ENCODE results near the gene GALM.
"Not testable (repeated sequence)": the region's sequence is repeated elsewhere in the genome, so short reads cannot be mapped to it uniquely, and the experiment has no call there.

Gene GALM

GRCh38 chr2:38665854-38666555 lies at the start of gene GALM:
Gene GALM (plus strand): TSS chr2:38666114. CDS start chr2:38666162, 48 bp downstream.
- peak; percentile 13 to 20 for DNase-seq (ENCODE audit: low read depth in 1 of 2, low spot score in 1 of 2)

GRCh38 chr2:38617301-38617700 lies 48.6 kb upstream of the GALM start:
- no peak for DNase-seq (ENCODE audit: low read depth in 1 of 2, low spot score in 1 of 2)

- DNase-seq (ENCODE audit: low read depth in 1 of 2, low spot score in 1 of 2) = no peak
Observed at GRCh38 chr2:38619458-38620164, 46.3 kb upstream of the GALM start.

- DNase-seq (ENCODE audit: low read depth in 1 of 2, low spot score in 1 of 2) = no peak
Observed at GRCh38 chr2:38620282-38620977, 45.5 kb upstream of the GALM start.

- no peak for DNase-seq (ENCODE audit: low read depth in 1 of 2, low spot score in 1 of 2)
Observed at GRCh38 chr2:38621018-38621417, 44.9 kb upstream of the GALM start.

GRCh38 chr2:38622210-38622609 lies 43.7 kb upstream of the GALM start:
- DNase-seq (ENCODE audit: low read depth in 1 of 2, low spot score in 1 of 2) = no peak

- DNase-seq (ENCODE audit: low read depth in 1 of 2, low spot score in 1 of 2) = no peak
Observed at GRCh38 chr2:38626326-38627035, 39.4 kb upstream of the GALM start.

- DNase-seq (ENCODE audit: low read depth in 1 of 2, low spot score in 1 of 2) = no peak
Observed at GRCh38 chr2:38627391-38627790, 38.5 kb upstream of the GALM start.

GRCh38 chr2:38629684-38630083 lies 36.2 kb upstream of the GALM start:
- no peak for DNase-seq (ENCODE audit: low read depth in 1 of 2, low spot score in 1 of 2)

GRCh38 chr2:38631976-38632375 lies 33.9 kb upstream of the GALM start:
- no peak for DNase-seq (ENCODE audit: low read depth in 1 of 2, low spot score in 1 of 2)

- no peak for DNase-seq (ENCODE audit: low read depth in 1 of 2, low spot score in 1 of 2)
Observed at GRCh38 chr2:38632980-38633379, 32.9 kb upstream of the GALM start.

- no peak for DNase-seq (ENCODE audit: low read depth in 1 of 2, low spot score in 1 of 2)
Observed at GRCh38 chr2:38633895-38634294, 32.0 kb upstream of the GALM start.

GRCh38 chr2:38634684-38635083 lies 31.2 kb upstream of the GALM start:
- DNase-seq (ENCODE audit: low read depth in 1 of 2, low spot score in 1 of 2) = no peak

- no peak for DNase-seq (ENCODE audit: low read depth in 1 of 2, low spot score in 1 of 2)
Observed at GRCh38 chr2:38635139-38635538, 30.8 kb upstream of the GALM start.

- DNase-seq (ENCODE audit: low read depth in 1 of 2, low spot score in 1 of 2) = no peak
Observed at GRCh38 chr2:38636069-38636468, 29.8 kb upstream of the GALM start.

GRCh38 chr2:38642373-38643017 lies 23.4 kb upstream of the GALM start:
- not testable (repeated sequence) for DNase-seq (ENCODE audit: low read depth in 1 of 2, low spot score in 1 of 2)

GRCh38 chr2:38643021-38643671 lies 22.8 kb upstream of the GALM start:
- no peak for DNase-seq (ENCODE audit: low read depth in 1 of 2, low spot score in 1 of 2)

- DNase-seq (ENCODE audit: low read depth in 1 of 2, low spot score in 1 of 2) = not testable (repeated sequence)
Observed at GRCh38 chr2:38643683-38644511, 22.0 kb upstream of the GALM start.

- no peak for DNase-seq (ENCODE audit: low read depth in 1 of 2, low spot score in 1 of 2)
Observed at GRCh38 chr2:38648107-38648761, 17.7 kb upstream of the GALM start.

Data from activated T-helper 1 cell treated with anti-CD3 and anti-CD28 coated beads, Interleukin-2, amount 50 U/mL, for 16 hours (primary cell).